T47D (cell line): ENCODE results near the gene LLCFC1.

Experiments used
- DNase-seq, 2 experiments: peaks; one replicate each; pipeline versions ENCODE4 v3.0.0 to v3.0.0-alpha.2; 2011 to 2012; ENCODE audit warnings: low read depth in 1 of 2, low spot score in 1 of 2
- JUND ChIP-seq: IDR thresholded peaks from 2 replicates; pipeline ENCODE4 v1.6.1; 2012; ENCODE audit warnings: low read depth
- in situ Hi-C: cut with HindIII; loops from 2 replicates; pipeline ENCODE4 v1.10.0; 2016; ENCODE audit warnings: low sequenced_read_pairs, low pct_unique_long_range_greater_than_20kb

The LLCFC1 gene

DNA sequence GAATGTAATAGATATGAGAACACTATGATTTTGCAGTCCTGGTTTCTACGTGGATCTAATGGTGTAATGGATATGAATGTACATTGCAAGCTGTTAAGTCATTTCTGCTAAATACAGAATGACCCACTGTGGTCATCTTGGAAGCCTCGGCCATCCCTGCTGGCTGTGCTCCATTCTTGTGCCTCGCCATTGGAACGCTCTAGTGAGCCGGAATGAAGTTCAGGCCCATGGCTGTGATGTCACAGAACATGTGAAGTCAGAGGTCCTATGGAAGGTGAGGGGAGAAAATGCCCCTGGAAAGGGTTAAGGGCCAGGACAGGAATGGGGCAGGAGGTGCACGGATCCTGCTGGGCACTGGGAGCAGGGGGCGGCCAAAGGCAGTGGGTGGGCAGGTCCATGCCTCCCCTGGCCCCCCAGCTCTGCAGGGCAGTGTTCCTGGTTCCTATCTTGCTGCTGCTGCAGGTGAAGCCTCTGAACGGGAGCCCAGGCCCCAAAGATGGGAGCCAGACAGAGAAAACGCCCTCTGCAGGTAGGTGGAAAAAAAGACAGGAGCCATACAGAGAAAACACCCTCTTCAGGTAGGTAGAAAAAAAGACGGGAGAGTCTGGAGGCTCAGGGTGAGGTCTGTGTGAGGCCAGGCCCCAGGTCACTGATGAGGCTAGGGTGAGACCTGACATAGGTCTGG lies at the start of gene LLCFC1:
Gene LLCFC1, plus strand, starts transcription at position 259 of the 685 bp plus-strand sequence. Its CDS starts 138 bp downstream, at position 397.
- in situ Hi-C loops, result no loop called here
- DNase-seq, result peak; percentile 59 to 74
- TF ChIP-seq JUND, result no peak

DNA sequence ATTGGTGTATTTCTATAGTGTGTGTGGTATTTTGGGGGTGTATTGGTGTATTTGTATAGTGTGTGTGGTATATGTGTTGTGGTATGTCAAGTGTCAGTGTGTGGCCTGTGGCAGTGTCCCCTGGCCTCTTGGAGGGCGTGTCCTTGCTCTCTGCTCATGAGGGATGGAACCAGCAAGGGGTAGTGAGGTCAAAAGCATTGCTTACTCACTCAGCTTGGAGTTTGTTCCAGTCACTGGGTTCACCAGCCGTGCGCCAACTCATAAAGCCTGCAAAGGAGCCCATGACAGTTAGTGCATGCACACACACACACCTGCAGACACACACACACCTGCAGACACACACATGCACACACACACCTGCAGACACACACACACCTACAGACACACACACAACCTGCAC lies 49.5 kb upstream of the LLCFC1 start:
- in situ Hi-C loops, result no loop called here
- no peak for DNase-seq
- no peak for TF ChIP-seq JUND

DNA sequence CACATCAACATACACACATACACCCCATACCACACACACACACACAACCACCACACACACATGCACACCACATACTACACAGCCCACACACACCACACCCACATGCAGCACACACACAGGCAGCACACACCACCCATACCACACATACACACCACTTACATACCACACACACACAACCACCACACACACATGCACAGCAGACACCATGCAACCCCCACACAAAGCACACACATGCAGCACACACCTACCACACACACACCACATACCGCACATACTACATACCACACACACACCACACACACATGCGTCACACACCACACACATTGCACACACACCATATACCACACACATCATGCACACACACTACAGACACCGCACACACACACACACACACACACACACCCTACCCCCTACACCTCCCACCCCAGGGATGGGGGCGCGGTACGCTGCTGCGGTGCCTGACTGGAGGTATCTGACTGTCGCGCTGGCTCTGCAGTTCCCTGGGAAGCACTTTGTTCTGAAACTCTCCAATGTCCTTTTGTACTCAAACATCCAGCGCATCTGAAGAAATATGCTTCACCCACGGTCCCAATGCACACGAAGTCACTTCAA lies 48.3 kb upstream of the LLCFC1 start:
- TF ChIP-seq JUND, result no peak
- in situ Hi-C loops, result no loop called here
- no peak for DNase-seq

DNA sequence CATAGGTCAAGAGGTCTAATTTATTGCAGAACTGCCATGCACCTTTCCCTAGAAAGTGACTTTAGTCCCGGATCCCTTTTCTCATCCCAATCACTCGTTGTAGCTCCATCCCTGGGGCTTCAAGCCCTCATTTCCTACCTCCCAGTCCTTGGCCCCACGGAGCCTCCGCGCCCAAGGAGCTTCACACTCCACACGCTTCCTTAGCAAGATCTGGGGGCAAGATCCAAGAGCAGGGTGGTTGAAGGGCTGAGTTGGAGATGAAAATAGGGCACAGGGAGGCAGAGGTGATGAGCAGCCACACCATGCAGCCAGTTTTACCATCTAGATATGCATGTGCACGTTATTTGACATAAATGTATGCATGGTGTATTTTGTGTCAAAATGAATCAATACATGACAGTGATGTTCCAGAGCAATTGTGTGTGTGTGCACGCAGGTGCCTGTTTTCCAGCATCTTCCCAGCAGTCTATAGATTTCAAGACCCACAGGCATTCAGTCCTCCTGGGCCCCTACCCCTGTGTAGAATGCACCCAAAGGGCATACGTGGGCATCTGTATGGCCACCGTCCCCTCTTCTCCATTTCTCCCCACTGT lies 47.7 kb upstream of the LLCFC1 start:
- no peak for TF ChIP-seq JUND
- no peak for DNase-seq
- in situ Hi-C loops, result no loop called here

DNA sequence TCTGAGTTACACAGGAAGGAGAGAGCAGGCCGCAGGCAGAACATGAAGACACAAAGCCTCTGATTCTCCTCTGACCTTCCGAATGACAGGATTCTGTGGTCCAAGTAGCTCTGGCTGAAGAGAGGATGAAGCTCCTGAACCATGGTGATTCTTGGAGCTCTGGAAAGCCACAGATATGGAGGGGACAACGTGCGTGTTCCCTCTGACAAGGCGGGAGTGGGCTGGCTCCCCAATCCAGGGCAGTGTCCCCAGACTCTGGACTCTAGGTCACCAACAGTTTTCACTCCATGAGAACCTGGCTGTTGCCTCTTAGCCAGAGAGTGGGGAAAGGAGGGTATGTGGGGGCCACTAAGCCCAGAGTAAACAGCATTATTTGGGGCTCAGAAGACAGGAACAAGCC lies 46.3 kb upstream of the LLCFC1 start:
- in situ Hi-C loops, result no loop called here
- no peak for TF ChIP-seq JUND
- no peak for DNase-seq

DNA sequence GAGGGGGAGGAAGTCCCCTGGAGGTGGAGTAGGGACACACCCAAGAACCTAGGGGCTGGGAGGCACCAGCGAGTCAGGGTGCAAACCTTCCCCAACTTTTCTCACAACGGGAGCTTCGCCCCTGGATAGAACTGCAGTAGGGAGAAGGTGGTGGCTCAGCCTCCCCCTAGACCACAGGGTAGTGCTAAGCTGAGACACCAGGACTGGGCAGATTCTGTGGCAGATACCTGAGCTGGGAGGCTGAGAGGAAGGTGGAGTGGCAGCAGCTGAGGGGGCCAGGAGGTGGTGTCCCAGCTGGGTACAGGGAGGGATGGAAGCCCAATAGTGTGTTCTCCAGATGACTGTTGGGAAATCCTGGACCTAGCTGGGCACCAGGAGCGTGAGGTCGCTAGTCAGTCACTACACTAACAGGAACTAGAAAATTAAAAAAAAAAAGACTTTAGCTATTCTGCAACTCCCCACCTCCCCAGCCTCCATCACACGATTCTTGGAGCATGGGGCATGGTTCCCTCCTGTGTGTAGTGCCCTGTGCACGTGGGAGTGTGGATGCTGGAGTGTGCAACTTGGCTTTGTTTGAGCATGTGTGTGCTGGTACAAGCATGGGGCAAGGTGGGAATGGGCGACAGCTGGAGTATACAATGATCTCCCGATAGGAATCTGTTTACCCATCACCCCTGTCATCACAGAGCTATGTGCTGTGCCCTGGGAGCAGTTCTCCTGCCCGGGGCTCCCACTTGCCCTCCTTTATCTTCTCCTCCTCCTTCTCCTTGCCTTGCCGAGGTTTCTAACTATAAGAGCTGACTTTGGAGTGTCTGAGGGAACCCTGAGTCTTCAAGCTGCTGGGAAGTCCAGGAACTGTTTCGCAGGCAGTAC lies 44.9 kb upstream of the LLCFC1 start:
- in situ Hi-C loops, result no loop called here
- TF ChIP-seq JUND, result no peak
- no peak for DNase-seq

DNA sequence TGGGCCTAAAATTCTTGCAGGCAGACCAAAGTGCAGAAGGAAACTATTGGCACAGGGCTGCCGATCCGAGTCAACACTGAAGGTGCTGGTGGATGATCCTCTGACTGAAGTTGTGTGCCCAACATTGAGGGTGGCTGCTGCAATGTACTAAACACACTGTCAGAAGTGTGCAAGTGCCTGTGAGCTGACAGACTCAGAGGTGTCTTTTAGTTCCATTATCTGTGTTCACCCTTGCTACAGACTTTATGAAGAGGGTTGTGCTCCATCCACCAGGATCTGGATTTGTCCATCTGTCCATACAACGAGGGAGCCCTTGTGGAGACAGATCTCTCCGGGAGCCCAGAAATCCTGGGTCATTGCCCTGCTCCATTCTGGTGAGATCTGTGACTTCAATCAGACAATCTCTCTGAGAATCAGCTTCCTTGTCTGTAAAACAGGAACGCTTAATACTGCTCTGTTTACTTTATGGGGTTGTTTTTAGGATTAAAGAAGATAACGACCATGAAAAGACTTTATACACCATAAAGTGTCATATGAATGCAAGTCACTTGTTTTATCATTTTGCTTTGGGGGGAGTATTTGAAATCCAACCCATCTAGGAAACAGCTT lies 44.2 kb upstream of the LLCFC1 start:
- no peak for TF ChIP-seq JUND
- in situ Hi-C loops, result no loop called here
- DNase-seq, result no peak

DNA sequence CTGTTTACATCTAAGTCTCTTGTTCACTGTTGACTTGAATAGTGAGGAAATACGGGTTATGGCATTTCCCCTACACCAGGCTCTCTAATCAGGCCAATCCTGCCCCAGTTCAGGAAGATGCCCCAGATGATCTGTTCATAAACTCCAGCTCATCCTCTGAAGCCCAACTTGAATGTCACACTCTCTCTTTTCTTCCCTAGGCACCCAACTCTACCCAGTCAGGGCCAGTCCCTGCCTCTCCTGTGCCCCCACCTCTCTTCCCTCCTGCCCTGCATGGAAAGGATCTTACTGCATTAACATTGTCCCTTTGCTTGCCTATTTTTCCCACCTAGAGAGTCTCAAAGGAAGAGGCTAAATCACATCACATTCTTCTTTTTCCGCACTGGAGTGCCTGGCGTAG lies 43.1 kb upstream of the LLCFC1 start:
- in situ Hi-C loops, result no loop called here
- no peak for TF ChIP-seq JUND
- DNase-seq, result no peak

DNA sequence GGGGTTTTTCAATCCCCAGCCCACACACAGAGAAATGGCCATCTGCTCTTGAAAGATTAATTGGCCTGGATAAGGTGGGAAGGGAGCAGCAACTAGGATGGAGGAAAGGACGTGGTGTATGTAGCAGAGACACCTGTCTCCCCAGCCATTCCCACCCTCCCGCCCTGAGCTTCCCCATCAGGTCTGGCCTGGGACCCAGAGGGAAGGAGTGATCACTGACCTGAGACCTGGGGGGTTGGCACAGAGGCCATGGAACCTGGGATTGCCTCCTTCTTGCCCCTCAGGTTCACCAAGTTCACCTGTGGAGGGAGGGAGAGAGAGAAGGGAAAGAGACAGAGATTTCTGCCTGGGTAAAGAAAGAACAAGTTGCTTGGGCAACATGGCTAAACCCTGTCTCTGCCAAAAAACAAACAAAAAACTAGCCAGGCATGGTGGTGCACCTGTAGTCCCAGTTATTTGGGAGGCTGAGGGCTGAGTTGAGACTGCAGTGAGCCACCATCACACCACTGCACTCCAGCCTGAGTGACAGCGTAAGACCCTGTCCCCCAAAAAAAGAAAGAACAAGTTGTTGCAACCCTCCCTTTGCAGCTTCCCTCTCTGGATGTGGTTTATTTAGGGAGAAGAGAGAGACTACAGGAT lies 42.4 kb upstream of the LLCFC1 start:
- in situ Hi-C loops, result no loop called here
- DNase-seq, result no peak
- no peak for TF ChIP-seq JUND

DNA sequence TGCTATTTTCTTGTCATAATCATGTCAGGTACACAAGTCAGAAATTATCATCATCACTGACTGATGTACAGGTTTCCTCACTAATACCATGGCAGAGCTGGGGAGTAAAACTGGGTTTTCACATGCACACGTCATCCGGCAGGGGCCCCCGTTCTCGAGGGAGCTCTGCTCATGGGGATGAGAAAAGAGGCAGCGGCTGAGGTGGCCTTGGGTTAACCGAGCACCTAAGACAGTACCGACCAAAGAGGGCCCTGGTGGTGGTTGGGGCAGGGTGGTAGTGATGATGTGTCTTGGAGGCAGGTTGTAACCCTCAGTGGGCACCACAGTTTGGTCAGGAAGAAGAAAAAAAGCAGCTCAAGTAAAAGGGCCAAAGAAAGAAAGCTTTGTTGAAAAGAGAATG lies 41.6 kb upstream of the LLCFC1 start:
- no peak for TF ChIP-seq JUND
- in situ Hi-C loops, result no loop called here
- no peak for DNase-seq

DNA sequence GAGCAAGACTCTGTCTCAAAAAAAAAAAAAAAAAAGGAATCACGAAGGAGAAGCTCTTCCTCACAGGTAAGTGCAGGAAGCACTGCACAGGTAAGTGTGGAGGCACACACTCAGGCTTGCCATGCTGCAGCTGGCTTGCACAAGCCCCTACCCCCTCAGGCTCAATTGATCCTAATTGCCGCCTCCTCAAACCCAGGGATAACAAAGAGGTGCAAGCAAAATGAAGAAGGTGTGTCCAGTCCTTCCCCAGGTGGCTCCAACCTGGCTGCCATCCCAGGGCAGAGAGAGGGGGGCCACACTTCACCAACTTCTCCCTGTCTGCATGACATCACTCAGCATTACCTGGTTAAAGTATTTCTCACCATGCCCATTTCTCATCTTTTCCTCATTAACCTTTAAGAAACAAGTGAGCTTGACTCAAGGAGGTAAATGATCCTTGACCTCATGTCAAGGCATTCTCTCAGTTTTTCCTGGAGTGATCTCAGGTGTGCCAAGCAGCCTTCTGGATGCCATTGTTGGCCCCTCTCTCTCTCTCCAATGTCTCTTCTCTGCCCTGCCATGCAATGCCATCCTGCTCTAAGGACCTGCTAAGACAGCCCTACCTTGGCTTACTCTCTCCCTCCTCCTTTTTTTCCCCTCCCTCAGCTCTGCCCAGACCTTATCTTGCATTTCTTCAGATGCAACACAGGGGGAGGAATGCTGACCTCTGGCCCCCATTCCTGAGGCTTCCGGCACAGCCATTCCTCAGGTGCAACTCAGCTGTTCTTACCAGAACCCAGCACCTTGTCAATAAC lies 40.7 kb upstream of the LLCFC1 start:
- DNase-seq, result no peak
- in situ Hi-C loops, result no loop called here
- TF ChIP-seq JUND, result no peak
